Measurements from ENCODE around the gene ATP6AP2. TPM values are rescaled to one million over a fixed set of nuclear protein-coding genes. Genes with fewer than 3 reads are reported as not detected.
A peak's percentile ranks its signal among the peaks of the same experiment; 100 is the strongest.
"Not testable (repeated sequence)": the region's sequence is repeated elsewhere in the genome, so short reads cannot be mapped to it uniquely, and the experiment has no call there.

ATP6AP2 gene
- total and polyA plus RNA-seq, 2 of the 13 experiments (the other 11 are each of a cell fraction or from before 2014, with no cell fraction given) = 55.6 to 108 TPM

GRCh38 chrX:40582178-40582577 is 1.4 kb downstream of the ATP6AP2 start:
- not testable (repeated sequence) for BruUV-seq (replicated peaks); FAIRE-seq; H3K9ac ChIP-seq (ENCODE audit: insufficient read depth, low read depth, low read length)

GRCh38 chrX:40582811-40583210 is 2.0 kb downstream of the ATP6AP2 start:
- DNase-seq (ENCODE audit: low spot score) (no peak), ATAC-seq (no peak), FAIRE-seq (no peak)
- no peak overlapping the region for H3K4me3 ChIP-seq (replicated peaks in 1 of 3; ENCODE audit: insufficient read depth in 1 of 3, low read depth in 2 of 3, low read length in 3 of 3)
- ChIA-PET POLR2A (no interaction called here), CTCF (ENCODE audit: low intra/inter-chr PET ratio, low total read pairs) (no interaction called here)
- H3K27ac ChIP-seq (ENCODE audit: extremely low read length, insufficient read depth, low read length) = no peak overlapping the region
- H3K4me2 ChIP-seq (ENCODE audit: low read depth, low read length) = no peak overlapping the region
- intact Hi-C loops (cut with micrococcal nuclease; ENCODE audit: unreplicated experiment) = loop anchor here (10.0 kb wide), 1 partner anchor 62 kb away; the partner anchor contains the start of gene CXorf38
- no peaks in the 10 kb centered on the region for H4K20me1 ChIP-seq (ENCODE audit: insufficient read depth, low read length)
- peaks cover 21% of the 10 kb centered on the region for H3K79me2 ChIP-seq (ENCODE audit: insufficient read depth, low read length)
- peaks cover 47% of the 10 kb centered on the region for H3K4me1 ChIP-seq (ENCODE audit: insufficient read depth, low read length)
- no peaks in the 10 kb centered on the region; a peak in 1 of 5 replicates for H3K27me3 ChIP-seq (ENCODE audit: control insufficient read depth in 1 of 2, insufficient read depth in 2 of 2, low read length in 2 of 2)
- no peak overlapping the region for H2AFZ ChIP-seq (ENCODE audit: low read length)
- H3K9me3 ChIP-seq (ENCODE audit: low read length) = no peaks in the 10 kb centered on the region
- H3K36me3 ChIP-seq (replicated peaks in 1 of 2; ENCODE audit: control insufficient read depth in 1 of 2, insufficient read depth in 2 of 2, low read length in 2 of 2) = no peaks in the 10 kb centered on the region
- BruUV-seq (replicated peaks) = no TSS peak
- H3K9ac ChIP-seq (ENCODE audit: insufficient read depth, low read depth, low read length) = no peak overlapping the region
- 92% methylated on average over 2 of the region's 2 CpGs for WGBS (ENCODE audit: low lambda C conversion rate)
- in situ Hi-C loops (cut with HindIII; ENCODE audit: extremely low pct_ligation_motif_present, low pct_unique_long_range_greater_than_20kb) = no loop called here
- TF ChIP-seq MED1 (CRISPR knock-in tag; IDR thresholded peaks at IDR 0.05) (no peak), ZNF407 (CRISPR knock-in tag; IDR thresholded peaks at IDR 0.05; ENCODE audit: not compliant biosample characterization) (no peak), PHF5A (CRISPR knock-in tag; IDR thresholded peaks at IDR 0.05; ENCODE audit: low read depth, unreplicated experiment) (no peak), ZC3H4 (CRISPR knock-in tag; IDR thresholded peaks at IDR 0.05; ENCODE audit: borderline replicate concordance) (no peak), NFE2 (CRISPR knock-in tag; IDR thresholded peaks at IDR 0.05) (no peak), IRF1 (CRISPR knock-in tag; IDR thresholded peaks at IDR 0.05; ENCODE audit: low read depth) (no peak), PRPF4 (IDR thresholded peaks at IDR 0.05; ENCODE audit: low read depth, low read length, poor library complexity, severe bottlenecking) (no peak), SMARCC2 (IDR thresholded peaks at IDR 0.05) (no peak)

More at GRCh38 chrX:40582178-40582577, 1.4 kb downstream of the ATP6AP2 start:
- H3K36me3 ChIP-seq (replicated peaks in 1 of 2; ENCODE audit: control insufficient read depth in 1 of 2, insufficient read depth in 2 of 2, low read length in 2 of 2); H3K27me3 ChIP-seq (ENCODE audit: control insufficient read depth in 1 of 2, insufficient read depth in 2 of 2, low read length in 2 of 2); ATAC-seq; H3K9me3 ChIP-seq (ENCODE audit: low read length); POLR2A ChIA-PET; H3K27ac ChIP-seq (ENCODE audit: extremely low read length, insufficient read depth, low read length); DNase-seq (ENCODE audit: low spot score); H4K20me1 ChIP-seq (ENCODE audit: insufficient read depth, low read length); H2AFZ ChIP-seq (ENCODE audit: low read length); in situ Hi-C loops (cut with HindIII; ENCODE audit: extremely low pct_ligation_motif_present, low pct_unique_long_range_greater_than_20kb); H3K4me3 ChIP-seq (replicated peaks in 1 of 3; ENCODE audit: insufficient read depth in 1 of 3, low read depth in 2 of 3, low read length in 3 of 3); CTCF ChIA-PET (ENCODE audit: low intra/inter-chr PET ratio, low total read pairs): not testable (repeated sequence)
- 91% methylated on average over 12 of the region's 13 CpGs for WGBS (ENCODE audit: low lambda C conversion rate)
- Histone ChIP-seq H3K79me2 (ENCODE audit: insufficient read depth, low read length) (peaks cover 21% of the 10 kb centered on the region), H3K4me2 (ENCODE audit: low read depth, low read length) (peak overlapping the region; percentile 71), H3K4me1 (ENCODE audit: insufficient read depth, low read length) (peaks cover 47% of the 10 kb centered on the region)
- intact Hi-C loops (cut with micrococcal nuclease; ENCODE audit: unreplicated experiment) = loop anchor here (10.0 kb wide), 1 partner anchor 63 kb away; the partner anchor contains the start of gene CXorf38
